WERI-Rb-1 (cell line): ENCODE data around the gene SPTBN1.

ENCODE experiments used
- DNase-seq: peaks from one replicate; pipeline ENCODE4 v3.0.0-alpha.2; 2020
- H3K27ac ChIP-seq: fragments of 250-450 bp; sonication (Bioruptor Pico); 2 replicates; pipeline ENCODE4 v1.5.1; 2020; ENCODE audit warnings: mild to moderate bottlenecking, moderate library complexity
- H3K27me3 ChIP-seq: fragments of 250-450 bp; sonication (Bioruptor Pico); 2 replicates; pipeline ENCODE4 v1.5.1; 2021; ENCODE audit warnings: mild to moderate bottlenecking, low read depth, moderate library complexity; ENCODE audit not compliant: insufficient read depth, severe bottlenecking
- H3K36me3 ChIP-seq: fragments of 250-450 bp; sonication (Bioruptor Pico); 2 replicates; pipeline ENCODE4 v1.5.1; 2020; ENCODE audit warnings: mild to moderate bottlenecking, moderate library complexity
- H3K4me3 ChIP-seq: 2 replicates; pipeline ENCODE4 v1.5.1; 2011; ENCODE audit warnings: low read depth, mild to moderate bottlenecking, control low read depth, low read length
- H3K9me3 ChIP-seq: fragments of 250-450 bp; sonication (Bioruptor Pico); 2 replicates; pipeline ENCODE4 v1.5.1; 2021; ENCODE audit warnings: mild to moderate bottlenecking, moderate library complexity; ENCODE audit not compliant: severe bottlenecking
- TF ChIP-seq, protein P1 (sequence below): IDR thresholded peaks from 2 replicates; pipeline ENCODE4 v1.5.1; 2011; ENCODE audit warnings: low read depth, mild to moderate bottlenecking, control low read depth, inconsistent platforms, low read length

Gene SPTBN1

DNA sequence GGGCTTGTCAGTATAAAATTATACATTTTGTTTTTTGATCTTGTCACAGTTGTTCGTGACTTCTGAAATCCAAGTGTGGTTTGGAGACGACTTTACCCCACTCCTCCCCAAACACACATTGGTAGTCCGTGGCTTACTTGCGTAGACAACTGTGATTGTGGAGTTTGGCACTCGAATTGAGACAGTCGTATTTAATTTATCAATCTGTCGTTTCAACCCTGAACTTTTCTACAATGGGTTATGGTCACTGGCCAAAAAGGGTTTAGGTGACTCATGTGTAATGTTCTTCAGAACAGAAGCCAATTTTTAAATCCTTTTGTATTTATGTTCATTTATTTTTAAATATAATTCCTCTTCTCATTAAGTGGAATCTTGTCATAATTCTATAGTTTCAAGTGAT lies 129.9 kb downstream of the SPTBN1 start:
- Histone ChIP-seq H3K9me3 (no peaks in the 10 kb centered on the region), H3K27me3 (no peaks in the 10 kb centered on the region), H3K4me3 (no peak overlapping the region), H3K36me3 (no peaks in the 10 kb centered on the region; the same call in 1 of the 2 replicates), H3K27ac (no peak overlapping the region)
- TF ChIP-seq, protein P1, sequence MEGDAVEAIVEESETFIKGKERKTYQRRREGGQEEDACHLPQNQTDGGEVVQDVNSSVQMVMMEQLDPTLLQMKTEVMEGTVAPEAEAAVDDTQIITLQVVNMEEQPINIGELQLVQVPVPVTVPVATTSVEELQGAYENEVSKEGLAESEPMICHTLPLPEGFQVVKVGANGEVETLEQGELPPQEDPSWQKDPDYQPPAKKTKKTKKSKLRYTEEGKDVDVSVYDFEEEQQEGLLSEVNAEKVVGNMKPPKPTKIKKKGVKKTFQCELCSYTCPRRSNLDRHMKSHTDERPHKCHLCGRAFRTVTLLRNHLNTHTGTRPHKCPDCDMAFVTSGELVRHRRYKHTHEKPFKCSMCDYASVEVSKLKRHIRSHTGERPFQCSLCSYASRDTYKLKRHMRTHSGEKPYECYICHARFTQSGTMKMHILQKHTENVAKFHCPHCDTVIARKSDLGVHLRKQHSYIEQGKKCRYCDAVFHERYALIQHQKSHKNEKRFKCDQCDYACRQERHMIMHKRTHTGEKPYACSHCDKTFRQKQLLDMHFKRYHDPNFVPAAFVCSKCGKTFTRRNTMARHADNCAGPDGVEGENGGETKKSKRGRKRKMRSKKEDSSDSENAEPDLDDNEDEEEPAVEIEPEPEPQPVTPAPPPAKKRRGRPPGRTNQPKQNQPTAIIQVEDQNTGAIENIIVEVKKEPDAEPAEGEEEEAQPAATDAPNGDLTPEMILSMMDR, result no peak
- DNase-seq, result no peak

DNA sequence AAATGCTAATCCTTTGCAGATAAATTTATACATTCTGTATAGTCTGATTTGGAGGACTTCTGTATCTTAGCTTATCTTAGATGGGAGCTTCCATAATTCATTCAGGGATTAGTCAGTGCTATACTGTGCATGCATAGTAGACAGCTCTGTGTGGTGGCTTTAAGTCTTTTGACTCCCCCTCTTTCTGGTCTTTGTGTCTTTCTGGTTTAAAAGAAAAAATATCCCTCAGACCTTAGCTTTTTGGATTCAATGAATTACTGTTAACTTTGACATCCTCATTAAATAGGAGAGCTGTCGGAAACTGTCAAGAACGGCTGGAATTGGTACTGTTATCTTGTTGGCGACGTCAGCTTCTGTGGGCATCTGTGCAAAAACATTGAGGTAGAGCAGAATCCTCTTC lies 130.4 kb downstream of the SPTBN1 start:
- DNase-seq, result no peak
- H3K4me3 ChIP-seq, result no peak overlapping the region
- no peak overlapping the region for H3K27ac ChIP-seq
- H3K9me3 ChIP-seq, result no peaks in the 10 kb centered on the region
- no peaks in the 10 kb centered on the region; the same call in 1 of the 2 replicates for H3K36me3 ChIP-seq
- H3K27me3 ChIP-seq, result no peaks in the 10 kb centered on the region
- TF ChIP-seq, protein P1, result no peak

DNA sequence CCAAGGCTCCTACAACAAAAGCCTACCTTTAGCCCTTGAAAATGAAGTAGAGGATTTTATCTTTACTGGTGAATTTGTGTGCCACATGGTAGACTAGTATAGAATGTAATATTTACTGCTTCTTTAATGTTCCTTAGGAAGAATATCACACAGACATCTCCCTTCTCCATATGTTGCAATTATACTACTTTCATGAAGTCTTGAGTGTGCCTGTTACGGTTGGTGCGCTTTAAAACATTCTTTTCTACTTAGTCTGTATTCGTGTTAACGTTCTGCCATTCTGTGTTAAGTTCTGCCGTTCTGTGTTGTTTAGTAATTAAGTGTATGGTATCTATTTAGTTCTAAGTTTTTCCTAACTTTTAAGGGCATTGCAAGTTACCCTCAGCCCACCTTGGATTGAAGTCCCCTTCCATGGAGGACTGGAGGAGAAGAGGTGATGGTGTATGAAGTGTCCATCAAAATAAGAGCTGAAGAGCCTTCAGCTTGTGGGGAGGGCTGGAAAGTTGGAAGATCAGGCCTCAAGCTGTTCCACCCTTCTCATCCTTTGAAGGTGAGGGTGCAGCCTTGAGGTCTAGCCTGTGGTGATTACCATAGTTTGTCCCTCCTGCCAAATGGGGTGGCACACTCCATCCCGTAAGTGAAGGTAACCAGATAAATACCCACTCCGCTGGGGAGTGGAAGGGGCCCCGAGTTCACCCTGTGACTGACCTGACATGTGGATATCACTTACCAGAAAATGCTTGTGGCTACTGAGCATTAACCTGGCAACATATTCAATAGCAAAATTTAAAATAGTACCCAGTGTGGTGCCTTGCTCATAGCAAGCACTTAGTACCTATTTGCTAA lies 131.3 kb downstream of the SPTBN1 start:
- TF ChIP-seq, protein P1, result no peak
- peaks cover under 1% of the 10 kb centered on the region for H3K36me3 ChIP-seq
- no peaks in the 10 kb centered on the region for H3K9me3 ChIP-seq
- no peak overlapping the region for H3K4me3 ChIP-seq
- DNase-seq, result no peak
- no peak overlapping the region for H3K27ac ChIP-seq
- no peaks in the 10 kb centered on the region for H3K27me3 ChIP-seq

DNA sequence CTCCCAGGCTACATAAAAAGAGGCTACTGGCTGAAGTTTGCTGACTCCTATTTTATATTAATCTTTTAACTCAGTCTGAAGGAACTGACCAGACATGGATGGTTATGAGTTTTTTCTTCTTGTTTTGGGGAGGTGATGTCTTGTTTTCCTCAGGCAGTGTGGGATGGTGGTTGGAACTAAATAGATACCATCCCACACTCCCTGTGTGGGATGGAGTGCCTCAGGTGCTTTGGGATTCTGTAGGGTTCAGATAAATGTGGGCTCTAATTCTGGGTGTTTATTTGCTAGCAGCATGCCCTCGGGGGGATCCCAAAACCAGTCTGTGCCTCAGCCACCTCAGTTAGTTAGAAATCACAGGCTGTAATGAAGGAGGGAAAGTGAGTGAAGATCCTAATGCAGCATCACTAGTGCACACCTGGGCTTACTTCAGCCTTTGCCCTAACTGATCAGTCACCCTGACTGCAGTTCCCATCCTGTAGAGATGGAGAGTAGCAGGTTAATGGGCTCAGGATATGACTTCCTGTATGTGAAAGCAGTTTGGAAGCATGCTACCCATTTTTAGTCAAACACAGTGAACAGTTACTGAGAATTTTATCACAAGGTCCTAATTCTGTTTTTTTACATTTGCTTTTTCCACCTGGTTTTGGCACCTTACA lies 132.2 kb downstream of the SPTBN1 start:
- TF ChIP-seq, protein P1, result no peak
- Histone ChIP-seq H3K27ac (no peak overlapping the region), H3K36me3 (peaks cover 10% of the 10 kb centered on the region)

GRCh38 chr2:54589038-54589339 lies 132.9 kb downstream of the SPTBN1 start:
- Histone ChIP-seq H3K27me3 (no peaks in the 10 kb centered on the region), H3K9me3 (no peaks in the 10 kb centered on the region), H3K36me3 (peaks cover 13% of the 10 kb centered on the region), H3K4me3 (no peak overlapping the region), H3K27ac (no peak overlapping the region)
- TF ChIP-seq, protein P1, result no peak
- DNase-seq, result no peak

More for the DNA sequence above, 132.2 kb downstream of the SPTBN1 start:
- no peaks in the 10 kb centered on the region for H3K9me3 ChIP-seq
- no peak for DNase-seq
- H3K27me3 ChIP-seq, result no peaks in the 10 kb centered on the region
- H3K4me3 ChIP-seq, result no peak overlapping the region
